Measurements from ENCODE around the gene HEXD.
"Not testable (repeated sequence)": the region's sequence is repeated elsewhere in the genome, so short reads cannot be mapped to it uniquely, and the experiment has no call there.

Gene HEXD

GRCh38 chr17:82372249-82373071 is 45.7 kb upstream of the HEXD start:
- Histone ChIP-seq H3K79me1 (ENCODE audit: low read length) (no peaks in the 10 kb centered on the region), H3K56ac (ENCODE audit: low read length) (peak overlapping the region; percentile 25), H4K5ac (ENCODE audit: low read length) (no peak overlapping the region), H3K4me3 (ENCODE audit: low read length) (no peak overlapping the region), H3K27me3 (ENCODE audit: insufficient read depth, low read length, poor library complexity) (peaks cover 16% of the 10 kb centered on the region), H2AK5ac (ENCODE audit: low read length) (no peak overlapping the region), H4K8ac (ENCODE audit: low read depth, low read length) (no peak overlapping the region), H2BK5ac (ENCODE audit: low read length) (no peak overlapping the region), H2BK120ac (ENCODE audit: low read depth, low read length) (no peak overlapping the region), H3K36me3 (ENCODE audit: control insufficient read depth, insufficient read depth, low read length) (no peaks in the 10 kb centered on the region), H3K23ac (ENCODE audit: low read length) (no peak overlapping the region), H3K18ac (ENCODE audit: low read length) (no peak overlapping the region), H3K4me2 (ENCODE audit: low read length) (no peak overlapping the region), H3K4ac (ENCODE audit: low read depth, low read length) (no peak overlapping the region), H3K9ac (ENCODE audit: low read length) (no peak overlapping the region), H3K79me2 (ENCODE audit: control insufficient read depth, insufficient read depth, low read length) (no peaks in the 10 kb centered on the region), H3K4me1 (ENCODE audit: control insufficient read depth, low read depth, low read length) (no peaks in the 10 kb centered on the region), H2BK15ac (replicated peaks; ENCODE audit: low read depth) (no peak overlapping the region), H3K27ac (ENCODE audit: low read depth, low read length) (no peak overlapping the region)
- DNase-seq = peak; percentile 27
- no CpG with 5 or more reads among the region's 41 CpGs for WGBS (ENCODE audit: extremely low coverage, insufficient coverage, low lambda C conversion rate)

DNA sequence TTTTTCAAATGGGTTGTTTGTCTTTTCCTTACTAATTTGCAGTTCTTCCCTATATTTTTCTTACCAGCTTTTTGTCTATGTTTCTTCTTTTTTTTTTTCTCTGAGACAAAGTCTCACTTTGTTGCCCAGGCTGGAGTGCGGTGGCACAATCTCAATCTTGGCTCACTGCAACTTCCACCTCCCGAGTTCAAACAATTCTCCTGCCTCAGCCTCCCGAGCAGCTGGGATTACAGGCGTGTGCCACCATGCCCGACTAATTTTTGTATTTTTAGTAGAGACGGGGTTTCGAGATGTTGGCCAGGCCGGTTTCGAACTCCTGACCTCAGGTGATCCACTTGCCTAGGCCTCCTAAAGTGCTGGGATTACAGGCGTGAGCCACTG is 45.1 kb upstream of the HEXD start:
- H3K79me2 ChIP-seq (ENCODE audit: control insufficient read depth, insufficient read depth, low read length); DNase-seq; H2AK5ac ChIP-seq (ENCODE audit: low read length); H2BK120ac ChIP-seq (ENCODE audit: low read depth, low read length); H3K18ac ChIP-seq (ENCODE audit: low read length); H4K8ac ChIP-seq (ENCODE audit: low read depth, low read length); H3K56ac ChIP-seq (ENCODE audit: low read length); H3K23ac ChIP-seq (ENCODE audit: low read length); H3K27ac ChIP-seq (ENCODE audit: low read depth, low read length); H4K5ac ChIP-seq (ENCODE audit: low read length); H3K4me1 ChIP-seq (ENCODE audit: control insufficient read depth, low read depth, low read length); H3K36me3 ChIP-seq (ENCODE audit: control insufficient read depth, insufficient read depth, low read length); H2BK5ac ChIP-seq (ENCODE audit: low read length); H3K4ac ChIP-seq (ENCODE audit: low read depth, low read length); H3K4me3 ChIP-seq (ENCODE audit: low read length); H3K4me2 ChIP-seq (ENCODE audit: low read length); H2BK15ac ChIP-seq (replicated peaks; ENCODE audit: low read depth); H3K79me1 ChIP-seq (ENCODE audit: low read length); H3K9ac ChIP-seq (ENCODE audit: low read length): not testable (repeated sequence)
- no CpG with 5 or more reads among the region's 10 CpGs for WGBS (ENCODE audit: extremely low coverage, insufficient coverage, low lambda C conversion rate)
- peaks cover 16% of the 10 kb centered on the region for H3K27me3 ChIP-seq (ENCODE audit: insufficient read depth, low read length, poor library complexity)

DNA sequence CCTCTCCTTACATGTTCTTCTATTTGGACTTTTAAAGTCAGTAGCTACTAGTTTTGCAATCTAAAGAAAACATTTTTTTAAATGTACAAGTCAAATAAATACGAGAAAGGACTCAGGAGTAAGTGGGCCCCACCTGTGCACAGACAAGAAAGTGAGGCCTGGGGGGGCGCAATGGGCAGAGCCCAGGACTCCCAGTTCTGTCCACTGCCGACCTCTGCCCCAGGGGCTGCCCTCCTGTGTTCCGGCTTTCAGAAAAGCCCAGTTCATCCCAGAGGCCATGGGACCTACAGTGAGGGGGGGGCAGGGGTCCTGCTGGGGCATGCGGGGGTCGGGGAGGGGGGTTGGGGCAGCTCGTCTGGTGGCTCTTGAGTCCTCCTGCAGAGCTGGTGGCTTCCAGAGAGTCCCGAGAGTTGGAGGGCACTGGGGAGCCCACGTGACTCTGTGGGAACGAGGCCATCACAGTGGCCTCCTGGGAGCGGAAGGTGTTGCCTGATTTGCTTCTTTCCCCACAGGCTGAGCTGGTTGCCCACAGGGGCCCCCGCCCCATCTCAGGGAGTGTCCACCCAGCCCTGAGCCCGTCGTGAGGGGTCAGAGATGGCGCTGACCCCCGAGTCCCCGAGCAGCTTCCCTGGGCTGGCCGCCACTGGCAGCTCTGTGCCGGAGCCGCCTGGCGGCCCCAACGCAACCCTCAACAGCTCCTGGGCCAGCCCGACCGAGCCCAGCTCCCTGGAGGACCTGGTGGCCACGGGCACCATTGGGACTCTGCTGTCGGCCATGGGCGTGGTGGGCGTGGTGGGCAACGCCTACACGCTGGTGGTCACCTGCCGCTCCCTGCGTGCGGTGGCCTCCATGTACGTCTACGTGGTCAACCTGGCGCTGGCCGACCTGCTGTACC is 44.2 kb upstream of the HEXD start:
- Histone ChIP-seq H4K5ac (ENCODE audit: low read length) (no peak overlapping the region), H4K8ac (ENCODE audit: low read depth, low read length) (no peak overlapping the region), H3K4me1 (ENCODE audit: control insufficient read depth, low read depth, low read length) (no peaks in the 10 kb centered on the region), H3K36me3 (ENCODE audit: control insufficient read depth, insufficient read depth, low read length) (no peaks in the 10 kb centered on the region), H3K79me2 (ENCODE audit: control insufficient read depth, insufficient read depth, low read length) (no peaks in the 10 kb centered on the region), H3K79me1 (ENCODE audit: low read length) (no peaks in the 10 kb centered on the region), H3K4me2 (ENCODE audit: low read length) (no peak overlapping the region), H3K9ac (ENCODE audit: low read length) (no peak overlapping the region), H3K4ac (ENCODE audit: low read depth, low read length) (no peak overlapping the region), H3K27ac (ENCODE audit: low read depth, low read length) (no peak overlapping the region), H2BK120ac (ENCODE audit: low read depth, low read length) (no peak overlapping the region), H3K18ac (ENCODE audit: low read length) (no peak overlapping the region), H3K56ac (ENCODE audit: low read length) (no peak overlapping the region), H3K4me3 (ENCODE audit: low read length) (no peak overlapping the region), H2AK5ac (ENCODE audit: low read length) (no peak overlapping the region), H2BK15ac (replicated peaks; ENCODE audit: low read depth) (no peak overlapping the region), H3K23ac (ENCODE audit: low read length) (no peak overlapping the region), H2BK5ac (ENCODE audit: low read length) (no peak overlapping the region), H3K27me3 (ENCODE audit: insufficient read depth, low read length, poor library complexity) (peaks cover 16% of the 10 kb centered on the region)
- no CpG with 5 or more reads among the region's 37 CpGs for WGBS (ENCODE audit: extremely low coverage, insufficient coverage, low lambda C conversion rate)
- no peak for DNase-seq

GRCh38 chr17:82374626-82375331 is 43.4 kb upstream of the HEXD start:
- Histone ChIP-seq H3K56ac (ENCODE audit: low read length) (no peak overlapping the region), H3K36me3 (ENCODE audit: control insufficient read depth, insufficient read depth, low read length) (no peaks in the 10 kb centered on the region), H3K9ac (ENCODE audit: low read length) (no peak overlapping the region), H3K79me1 (ENCODE audit: low read length) (no peaks in the 10 kb centered on the region), H3K4me1 (ENCODE audit: control insufficient read depth, low read depth, low read length) (no peaks in the 10 kb centered on the region), H3K23ac (ENCODE audit: low read length) (no peak overlapping the region), H3K18ac (ENCODE audit: low read length) (no peak overlapping the region), H3K79me2 (ENCODE audit: control insufficient read depth, insufficient read depth, low read length) (no peaks in the 10 kb centered on the region), H3K4me3 (ENCODE audit: low read length) (no peak overlapping the region), H3K27me3 (ENCODE audit: insufficient read depth, low read length, poor library complexity) (peaks cover 16% of the 10 kb centered on the region), H3K4me2 (ENCODE audit: low read length) (no peak overlapping the region), H4K8ac (ENCODE audit: low read depth, low read length) (no peak overlapping the region), H4K5ac (ENCODE audit: low read length) (no peak overlapping the region), H2BK5ac (ENCODE audit: low read length) (no peak overlapping the region), H2AK5ac (ENCODE audit: low read length) (no peak overlapping the region), H3K27ac (ENCODE audit: low read depth, low read length) (no peak overlapping the region), H2BK120ac (ENCODE audit: low read depth, low read length) (no peak overlapping the region), H3K4ac (ENCODE audit: low read depth, low read length) (no peak overlapping the region), H2BK15ac (replicated peaks; ENCODE audit: low read depth) (no peak overlapping the region)
- no CpG with 5 or more reads among the region's 79 CpGs for WGBS (ENCODE audit: extremely low coverage, insufficient coverage, low lambda C conversion rate)
- no peak for DNase-seq

GRCh38 chr17:82375359-82376041 is 42.6 kb upstream of the HEXD start:
- no peaks in the 10 kb centered on the region for H3K4me1 ChIP-seq (ENCODE audit: control insufficient read depth, low read depth, low read length)
- no peak overlapping the region for H2BK120ac ChIP-seq (ENCODE audit: low read depth, low read length)
- no peak overlapping the region for H3K4me2 ChIP-seq (ENCODE audit: low read length)
- H2AK5ac ChIP-seq (ENCODE audit: low read length) = no peak overlapping the region
- H3K23ac ChIP-seq (ENCODE audit: low read length) = no peak overlapping the region
- H3K56ac ChIP-seq (ENCODE audit: low read length) = no peak overlapping the region
- no peak overlapping the region for H3K4ac ChIP-seq (ENCODE audit: low read depth, low read length)
- no CpG with 5 or more reads among the region's 46 CpGs for WGBS (ENCODE audit: extremely low coverage, insufficient coverage, low lambda C conversion rate)
- no peaks in the 10 kb centered on the region for H3K79me1 ChIP-seq (ENCODE audit: low read length)
- DNase-seq = no peak
- H3K27me3 ChIP-seq (ENCODE audit: insufficient read depth, low read length, poor library complexity) = peaks cover 15% of the 10 kb centered on the region
- H2BK15ac ChIP-seq (replicated peaks; ENCODE audit: low read depth) = no peak overlapping the region
- no peak overlapping the region for H4K5ac ChIP-seq (ENCODE audit: low read length)
- no peak overlapping the region for H3K18ac ChIP-seq (ENCODE audit: low read length)
- H2BK5ac ChIP-seq (ENCODE audit: low read length) = no peak overlapping the region
- H3K27ac ChIP-seq (ENCODE audit: low read depth, low read length) = no peak overlapping the region
- no peaks in the 10 kb centered on the region for H3K36me3 ChIP-seq (ENCODE audit: control insufficient read depth, insufficient read depth, low read length)
- no peak overlapping the region for H3K4me3 ChIP-seq (ENCODE audit: low read length)
- H4K8ac ChIP-seq (ENCODE audit: low read depth, low read length) = no peak overlapping the region
- H3K9ac ChIP-seq (ENCODE audit: low read length) = no peak overlapping the region
- H3K79me2 ChIP-seq (ENCODE audit: control insufficient read depth, insufficient read depth, low read length) = no peaks in the 10 kb centered on the region

Data from mesendoderm (in vitro differentiated cells).